Measurements from ENCODE around the gene SELP.

- TF ChIP-seq CTCF (IDR thresholded peaks at IDR 0.05; ENCODE audit: low read length): no peak
- no peak for TF ChIP-seq EZH2 (optimal IDR thresholded peaks at IDR 0.05; ENCODE audit: low read depth, low read length)
Observed at GRCh38 chr1:169630006-169630405, at the start of gene SELP.
